Activated naive CD4-positive, alpha-beta T cell treated with anti-CD3 and anti-CD28 coated beads, Interleukin-2, amount 10 ng/mL, durations not matched to agents 7 days and 5 days (primary cell): Measurements from ENCODE around the gene CDK5R1.
A peak's percentile ranks its signal among the peaks of the same experiment; 100 is the strongest.

Experiments
- CTCF ChIA-PET: fragments of 350-600 bp; sonication (Branson Sonifier 250); formaldehyde crosslinking; loops from one replicate; lab custom pipeline; 2021; ENCODE audit warnings: antibody characterized with exemption; lab: Charles Lee
- DNase-seq: peaks from one replicate; pipeline ENCODE4 v3.0.0-alpha.2; 2020
- H3K27ac Mint-ChIP-seq: one replicate; pipeline ENCODE4 v1.8.0; 2021; ENCODE audit warnings: mild to moderate bottlenecking, moderate library complexity, mixed read lengths
- H3K27me3 Mint-ChIP-seq: one replicate; pipeline ENCODE4 v1.8.0; 2021; ENCODE audit warnings: mild to moderate bottlenecking, mixed read lengths
- H3K36me3 Mint-ChIP-seq: one replicate; pipeline ENCODE4 v1.8.0; 2021; ENCODE audit warnings: mixed read lengths
- H3K4me1 Mint-ChIP-seq: one replicate; pipeline ENCODE4 v1.8.0; 2021; ENCODE audit warnings: mixed read lengths
- H3K4me3 Mint-ChIP-seq: one replicate; pipeline ENCODE4 v1.8.0; 2021; ENCODE audit warnings: mild to moderate bottlenecking, moderate library complexity, mixed read lengths
- H3K9me3 Mint-ChIP-seq: one replicate; pipeline ENCODE4 v1.8.0; 2021; ENCODE audit warnings: mixed read lengths

CDK5R1 gene

DNA sequence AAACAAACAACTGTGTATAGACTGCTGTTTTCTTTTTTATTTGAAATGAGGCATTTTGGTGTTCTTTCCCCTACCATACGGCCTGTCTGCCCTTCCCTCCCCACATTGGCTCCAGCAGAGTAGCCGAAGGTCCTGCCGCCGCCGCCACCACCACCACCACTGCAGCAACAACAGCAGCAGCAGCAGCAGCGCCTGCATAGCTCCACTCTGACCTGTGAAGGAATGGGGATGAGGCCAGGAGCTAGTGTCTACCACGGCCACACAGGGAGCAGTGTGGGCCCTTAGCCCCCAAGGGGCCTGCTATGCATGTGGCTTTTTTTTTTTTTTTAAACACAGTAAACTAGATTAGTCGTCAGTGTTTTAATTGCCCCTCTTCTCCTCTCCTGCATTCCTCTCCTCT, 5.6 kb upstream of the CDK5R1 start:
- Mint-ChIP-seq H3K9me3 (no peaks in the 10 kb centered on the region), H3K4me1 (peaks cover 9% of the 10 kb centered on the region), H3K36me3 (peaks cover 49% of the 10 kb centered on the region), H3K27ac (no peak overlapping the region), H3K4me3 (no peak overlapping the region), H3K27me3 (no peaks in the 10 kb centered on the region)
- CTCF ChIA-PET, result interaction anchor here (0.7 to 5.2 kb wide), 5 partner anchors 8 to 276 kb away, joined by 3 to 51 read pairs (median 4); no protein-coding TSS in a partner anchor
- DNase-seq, result no peak

DNA sequence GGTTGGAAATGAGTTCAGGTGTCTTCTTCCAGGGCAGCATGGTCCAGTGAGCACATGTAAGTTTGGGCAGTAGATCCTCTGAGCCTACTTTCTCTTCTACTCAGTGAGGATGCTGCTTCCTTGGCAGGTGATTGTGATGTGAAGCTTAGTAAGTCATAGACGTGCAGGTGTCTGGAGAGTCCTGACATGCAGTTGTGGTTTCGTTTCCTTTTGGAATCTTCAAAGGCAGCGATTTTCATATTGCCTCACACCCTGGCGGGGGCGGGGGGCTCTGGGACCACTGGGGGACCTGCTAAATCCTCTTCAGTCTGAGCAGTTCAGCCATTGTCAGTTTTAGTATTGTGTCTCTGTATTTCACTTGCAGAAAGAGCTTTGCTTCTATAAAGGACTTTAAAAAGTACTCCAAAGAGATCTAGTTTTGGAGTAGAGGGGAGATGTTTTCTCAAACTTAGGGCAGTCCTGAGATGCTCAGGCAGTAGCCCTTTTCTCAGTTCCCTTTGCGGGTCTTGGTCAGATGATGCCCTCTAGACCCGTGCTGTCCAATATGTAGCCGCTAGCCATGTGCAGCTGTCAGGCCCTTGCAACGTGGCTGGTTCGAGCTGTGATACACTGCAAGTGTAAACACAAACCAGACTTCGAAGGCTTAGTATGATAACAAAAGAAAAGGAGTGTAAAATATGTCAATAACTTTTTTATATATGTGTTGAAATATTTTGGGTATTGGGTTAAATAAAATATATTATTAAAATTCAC, 4.0 kb upstream of the CDK5R1 start:
- Mint-ChIP-seq H3K9me3 (no peaks in the 10 kb centered on the region), H3K4me3 (no peak overlapping the region), H3K4me1 (peaks cover 13% of the 10 kb centered on the region), H3K27ac (no peak overlapping the region), H3K36me3 (peaks cover 39% of the 10 kb centered on the region), H3K27me3 (peaks cover 2% of the 10 kb centered on the region)
- CTCF ChIA-PET, result interaction anchor here (0.7 to 5.2 kb wide), 18 partner anchors 9 to 454 kb away, joined by 3 to 51 read pairs (median 4); partner anchors contain the start of genes MYO1D and PSMD11
- no peak for DNase-seq

DNA sequence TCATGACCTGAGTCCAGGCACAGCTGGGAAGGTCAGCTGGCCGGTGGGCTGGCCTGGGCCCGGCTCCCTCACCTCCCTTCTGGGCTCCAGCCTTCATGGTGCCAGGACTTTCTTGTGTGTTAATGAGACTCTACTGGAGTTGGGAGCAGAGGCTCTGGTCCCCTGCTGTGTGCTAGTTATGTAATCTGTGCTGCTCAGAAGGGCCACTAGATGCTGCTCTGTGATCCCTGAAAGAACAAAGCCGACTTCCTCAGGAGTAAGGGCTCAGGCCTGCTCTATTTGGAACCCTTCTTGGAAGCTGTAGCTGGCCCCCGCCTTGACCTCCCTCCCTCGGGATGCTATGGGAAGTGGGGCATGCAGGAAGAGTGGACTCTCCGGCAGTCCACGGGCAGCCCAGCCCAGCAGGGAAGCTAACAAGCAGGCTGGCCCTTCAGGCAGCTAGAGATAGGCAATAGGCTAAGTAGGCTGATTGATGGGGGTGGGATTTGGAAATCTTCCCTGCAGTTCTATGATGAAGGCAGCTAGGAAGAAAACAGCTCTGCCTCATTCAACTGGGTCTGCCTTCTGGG, 3.3 kb upstream of the CDK5R1 start:
- Mint-ChIP-seq H3K36me3 (peaks cover 37% of the 10 kb centered on the region), H3K27me3 (peaks cover 7% of the 10 kb centered on the region), H3K4me3 (no peak overlapping the region), H3K27ac (peak overlapping the region; percentile 4), H3K9me3 (no peaks in the 10 kb centered on the region), H3K4me1 (peaks cover 21% of the 10 kb centered on the region)
- DNase-seq, result peak; percentile 59
- CTCF ChIA-PET, result interaction anchor here (0.6 to 5.2 kb wide), 33 partner anchors 8 to 453 kb away, joined by 3 to 51 read pairs (median 4); partner anchors contain the start of gene PSMD11

DNA sequence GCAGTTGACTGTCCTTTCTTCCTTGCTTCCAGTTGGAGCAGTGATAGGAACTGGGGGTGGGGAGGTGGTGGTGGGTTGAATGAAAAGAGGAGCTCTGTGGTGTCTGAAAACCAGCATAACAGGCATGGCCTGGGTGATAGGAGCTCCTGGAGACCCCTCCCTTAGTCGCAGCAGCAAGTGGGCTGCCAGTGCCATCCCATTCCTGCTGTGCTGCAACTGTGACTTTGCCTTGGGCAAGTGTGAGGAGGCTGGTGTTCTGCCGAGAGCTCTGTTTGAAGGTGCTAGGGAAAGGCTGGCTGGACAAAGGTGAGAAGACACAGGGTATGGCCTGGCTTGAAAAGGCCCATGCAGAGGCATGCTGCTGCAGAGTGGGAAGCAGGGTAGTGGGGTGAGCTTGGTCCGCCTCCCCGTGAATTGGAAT, 2.7 kb upstream of the CDK5R1 start:
- Mint-ChIP-seq H3K27ac (peak overlapping the region; percentile 4), H3K36me3 (peaks cover 38% of the 10 kb centered on the region), H3K9me3 (no peaks in the 10 kb centered on the region), H3K4me1 (peaks cover 26% of the 10 kb centered on the region), H3K27me3 (peaks cover 7% of the 10 kb centered on the region), H3K4me3 (no peak overlapping the region)
- CTCF ChIA-PET, result interaction anchor here (0.6 to 5.2 kb wide), 27 partner anchors 8 to 394 kb away, joined by 3 to 51 read pairs (median 4); partner anchors contain the start of gene PSMD11
- no peak for DNase-seq

DNA sequence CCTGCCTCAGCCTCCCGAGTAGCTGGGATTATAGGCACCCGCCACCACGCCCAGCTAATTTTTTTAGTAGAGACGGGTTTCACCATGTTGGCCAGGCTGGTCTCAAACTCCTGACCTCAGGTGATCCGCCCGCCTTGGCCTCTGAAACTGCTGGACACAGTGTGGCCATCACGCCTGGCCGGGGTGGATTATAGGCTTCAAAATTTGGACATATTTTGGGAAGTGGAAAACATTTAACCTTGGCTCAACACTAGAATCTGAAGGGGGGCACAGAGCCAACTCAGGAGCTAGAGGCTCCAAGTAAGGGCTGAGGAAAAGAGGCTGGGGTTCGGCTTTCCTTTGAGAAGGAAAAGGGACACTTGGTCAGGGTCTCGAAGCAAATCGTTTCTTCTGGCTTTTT, 2.2 kb upstream of the CDK5R1 start:
- peaks cover 38% of the 10 kb centered on the region for H3K36me3 Mint-ChIP-seq
- no peak overlapping the region for H3K27ac Mint-ChIP-seq
- H3K4me1 Mint-ChIP-seq, result peaks cover 31% of the 10 kb centered on the region
- CTCF ChIA-PET, result interaction anchor here (0.9 to 5.2 kb wide), 18 partner anchors 15 to 393 kb away, joined by 3 to 51 read pairs (median 4); partner anchors contain the start of gene PSMD11
- no peaks in the 10 kb centered on the region for H3K9me3 Mint-ChIP-seq
- peaks cover 7% of the 10 kb centered on the region for H3K27me3 Mint-ChIP-seq
- peak overlapping the region; percentile 13 for H3K4me3 Mint-ChIP-seq
- no peak for DNase-seq

DNA sequence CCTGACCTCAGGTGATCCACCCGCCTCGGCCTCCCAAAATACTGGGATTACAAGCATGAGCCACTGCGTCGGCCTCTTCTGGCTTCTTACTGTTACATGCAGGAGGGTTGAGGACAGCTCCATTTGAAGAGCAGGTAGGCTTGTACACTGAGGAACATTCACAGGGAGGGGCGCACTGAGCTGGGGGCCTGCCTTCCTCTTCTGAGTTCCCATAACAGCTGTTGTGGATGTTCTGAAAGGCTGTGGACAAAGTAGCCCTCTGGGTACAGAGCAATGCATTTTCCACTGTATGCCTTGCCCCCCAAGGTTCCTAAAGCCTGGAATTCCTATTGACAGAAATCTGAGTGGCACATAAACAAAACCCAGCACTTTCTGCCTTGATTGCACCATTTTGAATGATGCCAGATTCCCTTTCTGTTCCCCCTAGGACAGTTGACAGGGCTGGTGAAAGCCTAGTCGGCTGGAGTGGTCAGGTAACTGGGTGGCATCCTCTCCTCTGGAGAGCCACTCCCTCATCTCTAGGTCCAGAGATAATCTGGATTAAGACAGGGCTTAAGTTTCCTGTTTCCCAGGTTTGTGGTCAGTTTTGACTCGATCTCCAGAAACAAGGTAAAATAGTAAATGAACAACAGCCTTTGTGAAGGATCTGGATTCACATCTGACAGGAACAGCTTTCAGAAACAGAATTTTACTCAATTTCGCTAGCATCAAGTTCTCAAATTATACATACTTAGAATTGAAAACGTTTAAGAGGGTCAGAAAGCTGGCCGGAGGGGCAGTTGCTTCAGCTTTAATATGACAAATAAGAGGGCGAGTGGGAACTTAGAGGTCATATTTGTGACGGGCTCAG, 1.3 kb upstream of the CDK5R1 start:
- Mint-ChIP-seq H3K36me3 (peaks cover 39% of the 10 kb centered on the region), H3K4me3 (peak overlapping the region; percentile 64), H3K4me1 (peaks cover 40% of the 10 kb centered on the region), H3K9me3 (no peaks in the 10 kb centered on the region), H3K27ac (peak overlapping the region; percentile 77), H3K27me3 (peaks cover 7% of the 10 kb centered on the region)
- CTCF ChIA-PET, result interaction anchor here (1.0 to 5.2 kb wide), 4 partner anchors 10 to 174 kb away, joined by 3 to 51 read pairs (median 8); no protein-coding TSS in a partner anchor
- DNase-seq, result no peak

DNA sequence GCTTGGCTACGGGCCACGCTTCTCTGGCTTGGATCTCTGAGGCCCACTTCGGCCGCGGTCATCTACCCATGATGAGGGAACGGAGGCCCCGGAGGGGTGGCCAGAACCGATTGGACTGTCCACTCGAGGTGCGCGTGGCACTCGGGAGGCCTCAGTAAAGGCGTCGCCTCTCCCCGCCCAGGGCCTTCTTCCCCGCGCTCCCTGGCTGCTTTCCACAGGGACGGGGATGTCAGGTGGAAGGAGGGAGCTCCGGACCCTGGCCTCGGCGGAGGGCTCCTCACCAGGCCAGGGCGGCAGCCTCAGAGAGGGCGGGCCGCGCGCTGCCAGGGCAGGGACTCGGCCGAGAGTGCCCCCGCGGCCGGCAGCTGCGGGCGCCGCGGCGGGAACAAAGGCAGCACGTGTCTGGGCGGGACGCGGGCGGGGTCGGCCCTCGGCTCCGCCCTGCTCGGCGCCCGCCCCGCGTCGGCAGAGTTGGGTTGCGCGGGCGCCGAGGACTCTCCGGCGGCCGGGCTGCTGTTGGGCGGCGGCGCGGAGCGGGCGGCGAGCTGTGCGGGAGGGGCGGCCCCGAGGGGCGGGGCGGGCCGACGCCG, 587 bp upstream of the CDK5R1 start:
- peak; percentile 72 for DNase-seq
- Mint-ChIP-seq H3K27me3 (peaks cover 7% of the 10 kb centered on the region), H3K27ac (no peak overlapping the region), H3K4me1 (peaks cover 47% of the 10 kb centered on the region), H3K36me3 (peaks cover 40% of the 10 kb centered on the region), H3K9me3 (no peaks in the 10 kb centered on the region), H3K4me3 (peak overlapping the region; percentile 64)
- CTCF ChIA-PET, result interaction anchor here (1.0 to 5.2 kb wide), 6 partner anchors 11 to 173 kb away, joined by 3 to 51 read pairs (median 6); partner anchors contain the start of gene PSMD11

DNA sequence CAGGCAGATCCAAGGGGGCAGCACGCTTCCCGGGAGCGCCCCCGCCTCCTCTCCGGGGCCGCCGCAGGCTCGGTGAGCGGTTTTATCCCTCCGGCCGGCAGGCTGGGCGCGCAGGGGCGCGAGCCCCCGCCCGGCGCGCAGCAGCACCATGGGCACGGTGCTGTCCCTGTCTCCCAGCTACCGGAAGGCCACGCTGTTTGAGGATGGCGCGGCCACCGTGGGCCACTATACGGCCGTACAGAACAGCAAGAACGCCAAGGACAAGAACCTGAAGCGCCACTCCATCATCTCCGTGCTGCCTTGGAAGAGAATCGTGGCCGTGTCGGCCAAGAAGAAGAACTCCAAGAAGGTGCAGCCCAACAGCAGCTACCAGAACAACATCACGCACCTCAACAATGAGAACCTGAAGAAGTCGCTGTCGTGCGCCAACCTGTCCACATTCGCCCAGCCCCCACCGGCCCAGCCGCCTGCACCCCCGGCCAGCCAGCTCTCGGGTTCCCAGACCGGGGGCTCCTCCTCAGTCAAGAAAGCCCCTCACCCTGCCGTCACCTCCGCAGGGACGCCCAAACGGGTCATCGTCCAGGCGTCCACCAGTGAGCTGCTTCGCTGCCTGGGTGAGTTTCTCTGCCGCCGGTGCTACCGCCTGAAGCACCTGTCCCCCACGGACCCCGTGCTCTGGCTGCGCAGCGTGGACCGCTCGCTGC, 832 bp downstream of the CDK5R1 start:
- Mint-ChIP-seq H3K27me3 (peaks cover 7% of the 10 kb centered on the region), H3K27ac (peak overlapping the region; percentile 76), H3K4me1 (peaks cover 61% of the 10 kb centered on the region), H3K9me3 (no peaks in the 10 kb centered on the region), H3K36me3 (peaks cover 37% of the 10 kb centered on the region), H3K4me3 (peak overlapping the region; percentile 80)
- DNase-seq, result peak; percentile 57
- CTCF ChIA-PET, result interaction anchor here (0.9 to 4.7 kb wide), 6 partner anchors 25 to 121 kb away, joined by 3 to 23 read pairs (median 6); partner anchors contain the start of gene PSMD11

DNA sequence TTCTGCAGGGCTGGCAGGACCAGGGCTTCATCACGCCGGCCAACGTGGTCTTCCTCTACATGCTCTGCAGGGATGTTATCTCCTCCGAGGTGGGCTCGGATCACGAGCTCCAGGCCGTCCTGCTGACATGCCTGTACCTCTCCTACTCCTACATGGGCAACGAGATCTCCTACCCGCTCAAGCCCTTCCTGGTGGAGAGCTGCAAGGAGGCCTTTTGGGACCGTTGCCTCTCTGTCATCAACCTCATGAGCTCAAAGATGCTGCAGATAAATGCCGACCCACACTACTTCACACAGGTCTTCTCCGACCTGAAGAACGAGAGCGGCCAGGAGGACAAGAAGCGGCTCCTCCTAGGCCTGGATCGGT, 1.4 kb downstream of the CDK5R1 start:
- Mint-ChIP-seq H3K36me3 (peaks cover 36% of the 10 kb centered on the region), H3K27ac (no peak overlapping the region), H3K9me3 (no peaks in the 10 kb centered on the region), H3K27me3 (peaks cover 7% of the 10 kb centered on the region), H3K4me1 (peaks cover 67% of the 10 kb centered on the region), H3K4me3 (peak overlapping the region; percentile 80)
- CTCF ChIA-PET, result interaction anchor here (0.9 to 4.7 kb wide), 6 partner anchors 26 to 120 kb away, joined by 3 to 23 read pairs (median 8); partner anchors contain the start of gene PSMD11
- DNase-seq, result no peak

DNA sequence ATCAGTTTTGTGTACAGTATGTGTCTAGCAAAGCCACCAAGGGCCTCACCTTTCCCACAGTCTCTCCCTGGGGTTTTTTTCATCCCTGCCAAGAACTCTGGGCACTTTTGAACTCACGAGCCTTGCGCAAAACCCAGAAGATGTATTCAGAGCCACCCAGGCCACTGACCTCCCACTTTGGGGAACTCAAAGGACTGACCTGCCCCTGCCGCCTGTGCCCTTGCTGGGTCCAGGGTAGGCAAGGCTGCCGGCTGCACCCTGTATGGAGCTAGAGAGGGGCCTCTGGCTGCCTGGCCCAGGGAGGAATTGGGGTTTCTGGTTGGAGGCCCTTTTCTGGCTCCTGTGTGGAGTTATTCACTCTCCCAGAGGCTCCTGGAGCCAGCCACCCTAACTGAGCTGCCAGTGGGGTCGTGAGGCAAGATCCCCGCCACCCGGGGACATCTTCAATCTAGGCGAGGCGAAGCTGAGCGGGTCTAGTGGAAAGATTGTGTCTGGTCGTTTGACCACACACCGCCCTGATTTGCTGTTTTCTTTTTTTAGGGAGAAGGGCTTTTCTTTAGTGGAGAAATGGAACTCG, 1.9 kb downstream of the CDK5R1 start:
- H3K27ac Mint-ChIP-seq, result no peak overlapping the region
- DNase-seq, result no peak
- peak overlapping the region; percentile 80 for H3K4me3 Mint-ChIP-seq
- peaks cover 69% of the 10 kb centered on the region for H3K4me1 Mint-ChIP-seq
- H3K9me3 Mint-ChIP-seq, result no peaks in the 10 kb centered on the region
- CTCF ChIA-PET, result interaction anchor here (0.8 to 4.7 kb wide), 7 partner anchors 8 to 120 kb away, joined by 3 to 23 read pairs (median 6); no protein-coding TSS in a partner anchor
- peaks cover 7% of the 10 kb centered on the region for H3K27me3 Mint-ChIP-seq
- H3K36me3 Mint-ChIP-seq, result peaks cover 33% of the 10 kb centered on the region

DNA sequence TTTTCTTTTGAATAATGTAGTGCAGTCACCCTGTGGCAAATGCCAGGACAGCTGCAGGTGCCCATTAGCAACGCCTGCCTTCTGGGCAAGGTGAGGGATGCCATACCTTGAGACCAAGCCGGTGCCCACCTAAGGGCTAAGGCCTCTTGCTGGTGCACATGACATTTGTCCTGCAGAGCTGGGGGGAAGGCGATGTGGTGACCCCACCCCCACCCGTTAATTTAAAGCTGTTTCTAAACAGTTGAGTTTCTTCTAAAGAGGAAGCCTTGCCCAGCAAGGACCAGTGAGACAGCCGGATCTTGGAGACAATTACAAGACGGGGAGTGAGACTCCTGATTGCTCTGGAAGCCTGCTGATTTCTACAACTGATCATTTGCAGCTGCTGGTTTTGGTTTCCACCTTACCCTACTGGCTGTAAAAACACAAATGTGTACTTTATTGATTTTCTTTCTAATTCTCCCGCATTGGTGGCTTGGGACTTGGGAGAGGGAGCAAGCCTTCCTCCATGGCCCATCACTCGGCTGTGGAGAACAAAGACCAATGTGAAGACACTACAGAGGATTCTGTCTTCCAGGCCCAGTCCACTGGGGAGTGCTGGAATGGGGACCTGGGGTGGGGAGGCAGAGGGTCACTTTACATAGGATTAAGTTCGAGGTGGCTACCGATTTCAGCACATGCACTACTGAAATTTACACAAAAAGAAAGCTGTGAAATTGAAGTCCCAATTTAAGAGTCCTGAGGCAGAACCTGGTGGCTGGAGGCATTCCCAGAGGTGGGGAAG, 2.7 kb downstream of the CDK5R1 start:
- no peak for DNase-seq
- Mint-ChIP-seq H3K27ac (peak overlapping the region; percentile 77), H3K9me3 (no peaks in the 10 kb centered on the region), H3K27me3 (peaks cover 7% of the 10 kb centered on the region), H3K4me3 (peak overlapping the region; percentile 80), H3K36me3 (peaks cover 33% of the 10 kb centered on the region), H3K4me1 (peaks cover 74% of the 10 kb centered on the region)
- CTCF ChIA-PET, result interaction anchor here (0.8 to 4.7 kb wide), 7 partner anchors 8 to 119 kb away, joined by 3 to 23 read pairs (median 6); no protein-coding TSS in a partner anchor

DNA sequence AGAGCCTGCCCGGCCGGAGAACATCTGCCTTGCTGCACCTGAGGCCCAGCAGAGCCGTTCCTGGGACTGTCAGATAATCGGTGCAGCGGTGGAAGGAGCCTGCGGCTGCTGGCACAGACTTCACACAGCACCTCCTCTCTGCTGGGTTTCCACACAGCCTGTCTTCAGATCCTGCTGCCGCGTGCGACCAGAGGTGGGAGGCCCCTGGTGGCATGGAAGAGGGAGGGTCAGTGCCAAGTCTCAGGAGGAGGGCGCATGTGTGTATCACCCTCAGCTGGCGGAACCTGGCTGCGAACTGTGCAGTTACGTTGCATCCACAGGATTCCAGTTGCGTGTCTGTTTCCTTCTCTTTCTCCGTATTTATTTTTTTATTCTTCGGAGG, 3.3 kb downstream of the CDK5R1 start:
- DNase-seq, result peak; percentile 34
- Mint-ChIP-seq H3K27me3 (peaks cover 7% of the 10 kb centered on the region), H3K27ac (peak overlapping the region; percentile 67), H3K4me3 (peak overlapping the region; percentile 80), H3K36me3 (peaks cover 33% of the 10 kb centered on the region), H3K9me3 (no peaks in the 10 kb centered on the region), H3K4me1 (peaks cover 78% of the 10 kb centered on the region)
- CTCF ChIA-PET, result interaction anchor here (1.1 to 4.7 kb wide), 7 partner anchors 8 to 169 kb away, joined by 3 to 23 read pairs (median 6); no protein-coding TSS in a partner anchor
